MG63 (cell line): ENCODE results near the gene GRIN2A. TPM values are rescaled to one million over a fixed set of nuclear protein-coding genes. Genes with fewer than 3 reads are reported as not detected.

Experiments
- DNase-seq: peaks from one replicate; pipeline ENCODE4 v3.0.0-alpha.2; 2020
- H3K27me3 ChIP-seq: fragments of 250-450 bp; sonication (Bioruptor Pico); 2 replicates; pipeline ENCODE4 v1.5.1; 2020; ENCODE audit warnings: mild to moderate bottlenecking, moderate library complexity
- H3K36me3 ChIP-seq: fragments of 250-450 bp; sonication (Bioruptor Pico); 2 replicates; pipeline ENCODE4 v1.5.1; 2020; ENCODE audit warnings: mild to moderate bottlenecking, moderate library complexity
- H3K4me3 ChIP-seq: fragments of 250-450 bp; sonication (Bioruptor Pico); 2 replicates; pipeline ENCODE4 v1.5.1; 2020; ENCODE audit warnings: mild to moderate bottlenecking, moderate library complexity
- H3K9me3 ChIP-seq: fragments of 250-450 bp; sonication (Bioruptor Pico); 2 replicates; pipeline ENCODE4 v1.5.1; 2020; ENCODE audit warnings: mild to moderate bottlenecking, moderate library complexity
- total RNA-seq: library from RNA; depleted of rRNA; stranded (reverse); fragments of >200 nt; shearing (Covaris generic); gene quantifications from 2 replicates; pipeline ENCODE4 v1.2.3, GENCODE V29; 2014; ENCODE audit warnings: low replicate concordance

The GRIN2A gene
- total RNA-seq, 1 experiment from 2014 or later: not detected

- Histone ChIP-seq H3K9me3 (peaks cover 12% of the 10 kb centered on the region), H3K4me3 (no peak overlapping the region), H3K27me3 (peaks cover 4% of the 10 kb centered on the region), H3K36me3 (no peaks in the 10 kb centered on the region)
- peak; percentile 37 for DNase-seq
Measured at GRCh38 chr16:10039220-10040096, 142.8 kb downstream of the GRIN2A start.

GRCh38 chr16:10037751-10038150 is 144.5 kb downstream of the GRIN2A start:
- Histone ChIP-seq H3K9me3 (peaks cover 12% of the 10 kb centered on the region), H3K4me3 (no peak overlapping the region), H3K36me3 (no peaks in the 10 kb centered on the region), H3K27me3 (peaks cover 4% of the 10 kb centered on the region)
- DNase-seq: peak; percentile 64

GRCh38 chr16:10036956-10037355 is 145.3 kb downstream of the GRIN2A start:
- no peak for DNase-seq
- Histone ChIP-seq H3K9me3 (peaks cover 12% of the 10 kb centered on the region), H3K36me3 (no peaks in the 10 kb centered on the region), H3K4me3 (no peak overlapping the region), H3K27me3 (peaks cover 4% of the 10 kb centered on the region)

GRCh38 chr16:10033556-10033955 is 148.7 kb downstream of the GRIN2A start:
- no peak for DNase-seq
- Histone ChIP-seq H3K9me3 (peaks cover 12% of the 10 kb centered on the region), H3K4me3 (no peak overlapping the region), H3K27me3 (no peaks in the 10 kb centered on the region; the same call in 1 of the 2 replicates), H3K36me3 (no peaks in the 10 kb centered on the region)

GRCh38 chr16:10031955-10032354 is 150.3 kb downstream of the GRIN2A start:
- Histone ChIP-seq H3K9me3 (no peaks in the 10 kb centered on the region), H3K4me3 (no peak overlapping the region), H3K27me3 (no peaks in the 10 kb centered on the region; the same call in 1 of the 2 replicates), H3K36me3 (no peaks in the 10 kb centered on the region)
- DNase-seq: no peak

- DNase-seq: peak; percentile 13
- no peaks in the 10 kb centered on the region for H3K9me3 ChIP-seq
- H3K36me3 ChIP-seq: no peaks in the 10 kb centered on the region
- H3K27me3 ChIP-seq: no peaks in the 10 kb centered on the region; the same call in none of the 2 replicates
- no peak overlapping the region for H3K4me3 ChIP-seq
Measured at GRCh38 chr16:10031473-10031872, 150.8 kb downstream of the GRIN2A start.

- no peaks in the 10 kb centered on the region for H3K9me3 ChIP-seq
Measured at GRCh38 chr16:10028644-10029043, 153.6 kb downstream of the GRIN2A start.

GRCh38 chr16:10027553-10027952 is 154.7 kb downstream of the GRIN2A start:
- Histone ChIP-seq H3K27me3 (peaks cover 10% of the 10 kb centered on the region), H3K9me3 (no peaks in the 10 kb centered on the region), H3K36me3 (no peaks in the 10 kb centered on the region), H3K4me3 (no peak overlapping the region)
- DNase-seq: no peak

More at GRCh38 chr16:10028644-10029043, 153.6 kb downstream of the GRIN2A start:
- Histone ChIP-seq H3K36me3 (no peaks in the 10 kb centered on the region), H3K4me3 (no peak overlapping the region), H3K27me3 (peaks cover 5% of the 10 kb centered on the region)
- DNase-seq: no peak

GRCh38 chr16:10026593-10026992 is 155.6 kb downstream of the GRIN2A start:
- Histone ChIP-seq H3K27me3 (peaks cover 13% of the 10 kb centered on the region), H3K9me3 (no peaks in the 10 kb centered on the region), H3K4me3 (no peak overlapping the region), H3K36me3 (no peaks in the 10 kb centered on the region)
- DNase-seq: no peak

GRCh38 chr16:10022098-10022497 is 160.1 kb downstream of the GRIN2A start:
- peaks cover 33% of the 10 kb centered on the region for H3K27me3 ChIP-seq
- H3K36me3 ChIP-seq: no peaks in the 10 kb centered on the region
- no peak overlapping the region for H3K4me3 ChIP-seq
- no peaks in the 10 kb centered on the region for H3K9me3 ChIP-seq
- no peak for DNase-seq

- Histone ChIP-seq H3K36me3 (no peaks in the 10 kb centered on the region), H3K4me3 (no peak overlapping the region), H3K9me3 (no peaks in the 10 kb centered on the region), H3K27me3 (peaks cover 33% of the 10 kb centered on the region)
- DNase-seq: no peak
Measured at GRCh38 chr16:10020866-10021265, 161.4 kb downstream of the GRIN2A start.

GRCh38 chr16:10016752-10017151 is 165.5 kb downstream of the GRIN2A start:
- Histone ChIP-seq H3K36me3 (no peaks in the 10 kb centered on the region), H3K27me3 (peaks cover 24% of the 10 kb centered on the region), H3K4me3 (no peak overlapping the region), H3K9me3 (no peaks in the 10 kb centered on the region)
- no peak for DNase-seq

- DNase-seq: no peak
- peaks cover 23% of the 10 kb centered on the region for H3K27me3 ChIP-seq
- H3K9me3 ChIP-seq: no peaks in the 10 kb centered on the region
- no peaks in the 10 kb centered on the region for H3K36me3 ChIP-seq
- H3K4me3 ChIP-seq: no peak overlapping the region
Measured at GRCh38 chr16:10015397-10015796, 166.8 kb downstream of the GRIN2A start.

- Histone ChIP-seq H3K9me3 (no peaks in the 10 kb centered on the region), H3K27me3 (peaks cover 14% of the 10 kb centered on the region), H3K4me3 (no peak overlapping the region), H3K36me3 (no peaks in the 10 kb centered on the region)
- DNase-seq: no peak
Measured at GRCh38 chr16:10013774-10014173, 168.5 kb downstream of the GRIN2A start.

- no peak for DNase-seq
- Histone ChIP-seq H3K36me3 (no peaks in the 10 kb centered on the region), H3K9me3 (no peaks in the 10 kb centered on the region), H3K27me3 (peaks cover 14% of the 10 kb centered on the region), H3K4me3 (no peak overlapping the region)
Measured at GRCh38 chr16:10013364-10013763, 168.9 kb downstream of the GRIN2A start.

- H3K9me3 ChIP-seq: peaks cover 5% of the 10 kb centered on the region; the same call in 1 of the 2 replicates
- no peak for DNase-seq
- peaks cover 11% of the 10 kb centered on the region for H3K27me3 ChIP-seq
Measured at GRCh38 chr16:10009684-10010083, 172.5 kb downstream of the GRIN2A start.

GRCh38 chr16:10003486-10003885 is 178.7 kb downstream of the GRIN2A start:
- no peak for DNase-seq
- Histone ChIP-seq H3K27me3 (peaks cover 6% of the 10 kb centered on the region), H3K36me3 (no peaks in the 10 kb centered on the region), H3K9me3 (peaks cover 6% of the 10 kb centered on the region; the same call in 1 of the 2 replicates), H3K4me3 (no peak overlapping the region)

More at GRCh38 chr16:10009684-10010083, 172.5 kb downstream of the GRIN2A start:
- no peak overlapping the region for H3K4me3 ChIP-seq
- no peaks in the 10 kb centered on the region for H3K36me3 ChIP-seq
